ENCODE data around the gene HES7. TPM values are rescaled to one million over a fixed set of nuclear protein-coding genes. Genes with fewer than 3 reads are reported as not detected.

Gene HES7
- 0.40 to 3.1 TPM (median 2.0 TPM) in 5 replicates for total RNA-seq (2022; extraction: Qiagen RNA extraction; ENCODE audit: low read depth)

GRCh38 chr17:8123695-8124349 is at the start of gene HES7:
Gene HES7 (minus strand): TSS chr17:8124106. CDS start chr17:8124084, 22 bp downstream.

GRCh38 chr17:8162233-8162996 is 38.5 kb upstream of the HES7 start, which contains the start of gene VAMP2:
Gene VAMP2 (minus strand): TSS chr17:8162948. CDS start chr17:8162879, 69 bp downstream.

DNA sequence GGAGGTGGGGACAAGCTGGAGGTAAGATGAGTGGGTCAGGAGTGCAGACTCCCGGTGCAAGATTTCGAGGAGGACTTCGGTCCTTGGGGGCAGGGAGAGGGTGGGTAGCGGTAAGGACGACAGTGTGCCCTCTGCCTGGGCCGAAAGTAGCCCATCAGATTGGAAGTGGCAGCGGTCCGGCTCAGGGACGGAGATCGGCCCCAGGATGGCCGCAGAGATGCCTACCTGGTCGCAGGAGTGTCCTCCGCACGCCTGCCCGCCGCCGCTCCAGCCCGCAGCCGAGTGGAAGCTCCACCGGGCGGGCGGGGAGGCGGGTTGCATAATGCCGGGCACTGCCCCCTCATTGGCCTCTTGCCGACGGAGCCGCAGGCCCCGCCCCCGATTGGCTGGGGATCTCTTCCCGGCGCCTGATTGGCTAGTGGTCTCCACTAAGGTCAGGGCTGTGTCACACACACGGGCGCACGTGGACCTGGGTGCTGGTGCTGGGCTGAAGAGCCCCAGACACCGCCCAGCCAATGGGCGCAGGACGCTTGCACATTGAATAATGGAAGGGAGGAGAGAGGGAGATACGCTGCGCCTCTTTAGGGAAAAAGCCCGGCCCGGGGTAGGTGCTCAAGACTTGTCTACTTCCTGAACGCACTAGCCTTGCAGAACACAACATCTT is 28.3 kb upstream of the HES7 start, which contains the start of gene PER1:
Gene PER1, minus strand, starts transcription at position 293 of the 664 bp plus-strand sequence. CDS start 1,698 bp downstream, outside the sequence.

GRCh38 chr17:8117980-8118768 is 5.7 kb downstream of the HES7 start, which contains the start of gene ALOXE3:
Gene ALOXE3 (minus strand): TSS chr17:8118514. CDS start chr17:8117990, 524 bp downstream.

GRCh38 chr17:8087075-8087951 is 36.6 kb downstream of the HES7 start, which contains the start of gene ALOX12B:
Gene ALOX12B (minus strand): TSS chr17:8087716. CDS start chr17:8087442, 274 bp downstream.

Other genes with a start within 250 kb of the HES7 start
- 58.1 to 75.8 TPM (median 63.0 TPM) in 5 replicates for gene CHD3, start 235.3 kb downstream of the HES7 start, total RNA-seq (2022; extraction: Qiagen RNA extraction; ENCODE audit: low read depth)
- 0.98 to 1.9 TPM (median 1.4 TPM) in 5 replicates for gene RNF227, start 207.8 kb downstream of the HES7 start, total RNA-seq (2022; extraction: Qiagen RNA extraction; ENCODE audit: low read depth)
- gene KCNAB3, start 194.2 kb downstream of the HES7 start, total RNA-seq (2022; extraction: Qiagen RNA extraction; ENCODE audit: low read depth) = 1.5 to 3.4 TPM (median 2.9 TPM) in 5 replicates
- 301 to 369 TPM (median 322 TPM) in 5 replicates for gene TRAPPC1, start 192.2 kb downstream of the HES7 start, total RNA-seq (2022; extraction: Qiagen RNA extraction; ENCODE audit: low read depth)
- gene CNTROB, start 191.9 kb downstream of the HES7 start, total RNA-seq (2022; extraction: Qiagen RNA extraction; ENCODE audit: low read depth) = 33.2 to 42.2 TPM (median 41.3 TPM) in 5 replicates
- gene GUCY2D, start 121.5 kb downstream of the HES7 start, total RNA-seq (2022; extraction: Qiagen RNA extraction; ENCODE audit: low read depth) = 0.29 to 0.33 TPM in 2 of 5 replicates, not detected in the others
- not detected in 5 replicates for gene ALOX15B, start 85.0 kb downstream of the HES7 start, total RNA-seq (2022; extraction: Qiagen RNA extraction; ENCODE audit: low read depth)
- 0.61 to 1.6 TPM (median 1.4 TPM) in 5 replicates for gene ALOX12B, start 36.4 kb downstream of the HES7 start, total RNA-seq (2022; extraction: Qiagen RNA extraction; ENCODE audit: low read depth)
- gene ALOXE3, start 5.6 kb downstream of the HES7 start, total RNA-seq (2022; extraction: Qiagen RNA extraction; ENCODE audit: low read depth) = 5.7 to 11.5 TPM (median 6.9 TPM) in 5 replicates
- 5.5 to 9.6 TPM (median 6.7 TPM) in 5 replicates for gene PER1, start 28.3 kb upstream of the HES7 start, total RNA-seq (2022; extraction: Qiagen RNA extraction; ENCODE audit: low read depth)
- 22.8 to 29.5 TPM (median 26.4 TPM) in 5 replicates for gene VAMP2, start 38.8 kb upstream of the HES7 start, total RNA-seq (2022; extraction: Qiagen RNA extraction; ENCODE audit: low read depth)
- gene TMEM107, start 52.3 kb upstream of the HES7 start, total RNA-seq (2022; extraction: Qiagen RNA extraction; ENCODE audit: low read depth) = 16.0 to 20.8 TPM (median 19.5 TPM) in 5 replicates
- gene BORCS6, start 66.1 kb upstream of the HES7 start, total RNA-seq (2022; extraction: Qiagen RNA extraction; ENCODE audit: low read depth) = 5.3 to 8.3 TPM (median 7.3 TPM) in 5 replicates
- gene AURKB, start 86.5 kb upstream of the HES7 start, total RNA-seq (2022; extraction: Qiagen RNA extraction; ENCODE audit: low read depth) = 146 to 164 TPM (median 159 TPM) in 5 replicates
- gene CTC1, start 124.0 kb upstream of the HES7 start, total RNA-seq (2022; extraction: Qiagen RNA extraction; ENCODE audit: low read depth) = 12.0 to 14.1 TPM (median 13.0 TPM) in 5 replicates
- gene PFAS, start 125.2 kb upstream of the HES7 start, total RNA-seq (2022; extraction: Qiagen RNA extraction; ENCODE audit: low read depth) = 40.7 to 51.3 TPM (median 49.7 TPM) in 5 replicates
- gene RANGRF, start 164.6 kb upstream of the HES7 start, total RNA-seq (2022; extraction: Qiagen RNA extraction; ENCODE audit: low read depth) = 38.0 to 54.1 TPM (median 47.9 TPM) in 5 replicates
- 4.9 to 10.5 TPM (median 8.0 TPM) in 5 replicates for gene SLC25A35, start 171.3 kb upstream of the HES7 start, total RNA-seq (2022; extraction: Qiagen RNA extraction; ENCODE audit: low read depth)
- not detected in 5 replicates for gene ARHGEF15, start 186.1 kb upstream of the HES7 start, total RNA-seq (2022; extraction: Qiagen RNA extraction; ENCODE audit: low read depth)
- gene ODF4, start 215.7 kb upstream of the HES7 start, total RNA-seq (2022; extraction: Qiagen RNA extraction; ENCODE audit: low read depth) = not detected in 5 replicates

All from A549 treated with RU486 at 1 μM for 4 hours (cell line).